Measurements from ENCODE around the gene DCAF7.

DCAF7 gene

DNA sequence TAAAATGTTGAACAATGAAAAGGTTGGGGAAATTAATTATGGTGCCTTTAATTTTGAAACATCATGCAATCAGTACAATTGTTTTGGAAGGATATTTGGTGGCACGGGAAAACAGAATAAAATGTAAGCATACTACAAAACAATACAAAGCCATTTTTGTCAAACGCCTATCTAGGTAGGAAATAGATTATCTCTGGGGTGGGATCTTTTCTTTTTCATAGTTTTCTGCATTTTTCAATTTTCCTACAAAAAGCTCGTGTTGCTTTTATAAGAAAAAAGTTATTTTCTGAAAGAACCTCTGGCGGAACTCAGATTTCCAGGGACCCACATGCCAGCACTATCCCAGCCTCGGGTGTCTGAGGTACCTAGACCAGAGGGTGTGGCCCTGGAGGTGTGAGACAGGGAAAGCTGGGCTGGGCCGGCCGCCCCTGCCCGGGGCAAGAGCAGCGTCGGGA is 71.0 kb downstream of the DCAF7 start:
- peak overlapping the region; percentile 72 for H3K4me3 ChIP-seq (ENCODE audit: low read length)
- no peak for DNase-seq (ENCODE audit: low read depth, low spot score)

DNA sequence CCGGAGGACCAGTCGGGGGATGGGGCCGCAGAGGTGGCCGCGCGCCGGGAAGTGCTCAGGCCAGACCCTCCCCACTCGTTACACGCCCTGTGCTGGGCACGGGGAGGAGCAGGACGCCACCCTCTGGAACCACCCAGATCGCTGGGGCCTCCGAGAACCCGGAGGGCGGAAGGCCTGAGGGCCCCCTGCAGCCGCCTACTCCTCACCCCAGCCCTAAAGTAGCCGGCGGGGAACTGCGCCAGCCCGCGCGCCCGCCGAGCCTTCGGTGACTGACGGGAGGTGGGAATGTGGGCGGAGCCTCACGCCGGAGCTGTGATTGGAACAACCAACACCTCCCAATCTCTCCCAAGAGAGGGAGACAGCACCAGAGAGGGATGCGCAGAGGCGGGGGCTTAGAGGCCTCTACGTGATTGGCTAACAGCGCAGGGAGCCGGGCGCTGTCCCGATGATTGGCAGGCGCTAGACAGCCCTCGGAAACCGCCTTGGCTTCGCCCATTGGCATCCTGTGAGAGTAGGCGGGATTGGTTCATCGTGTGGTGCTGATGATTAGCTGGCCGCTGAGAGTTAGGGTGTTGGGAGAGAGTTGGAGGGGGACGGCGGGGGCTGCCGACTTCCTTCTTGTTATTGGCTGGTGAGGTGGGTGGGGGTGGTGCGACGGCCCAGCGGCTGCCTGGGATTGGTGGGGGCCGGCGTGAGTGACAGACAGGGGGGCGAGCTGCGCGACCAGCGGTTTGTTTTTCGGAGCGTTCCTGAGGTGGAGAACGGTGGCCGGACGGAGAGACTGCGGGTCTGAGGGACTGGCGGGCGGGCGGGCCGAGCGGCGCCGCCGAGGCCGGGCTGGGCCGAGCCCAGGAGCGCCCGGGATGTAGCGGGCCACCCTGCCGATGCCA is 71.7 kb downstream of the DCAF7 start, which contains the start of gene MAP3K3:
TSS of gene MAP3K3 (plus strand) at position 734 of the 890 bp plus-strand sequence. CDS start 343 bp downstream, outside the sequence.
- peak within 1 kb of the TSS; percentile 72 for H3K4me3 ChIP-seq (ENCODE audit: low read length)
- peak; percentile 100 for DNase-seq (ENCODE audit: low read depth, low spot score)

DNA sequence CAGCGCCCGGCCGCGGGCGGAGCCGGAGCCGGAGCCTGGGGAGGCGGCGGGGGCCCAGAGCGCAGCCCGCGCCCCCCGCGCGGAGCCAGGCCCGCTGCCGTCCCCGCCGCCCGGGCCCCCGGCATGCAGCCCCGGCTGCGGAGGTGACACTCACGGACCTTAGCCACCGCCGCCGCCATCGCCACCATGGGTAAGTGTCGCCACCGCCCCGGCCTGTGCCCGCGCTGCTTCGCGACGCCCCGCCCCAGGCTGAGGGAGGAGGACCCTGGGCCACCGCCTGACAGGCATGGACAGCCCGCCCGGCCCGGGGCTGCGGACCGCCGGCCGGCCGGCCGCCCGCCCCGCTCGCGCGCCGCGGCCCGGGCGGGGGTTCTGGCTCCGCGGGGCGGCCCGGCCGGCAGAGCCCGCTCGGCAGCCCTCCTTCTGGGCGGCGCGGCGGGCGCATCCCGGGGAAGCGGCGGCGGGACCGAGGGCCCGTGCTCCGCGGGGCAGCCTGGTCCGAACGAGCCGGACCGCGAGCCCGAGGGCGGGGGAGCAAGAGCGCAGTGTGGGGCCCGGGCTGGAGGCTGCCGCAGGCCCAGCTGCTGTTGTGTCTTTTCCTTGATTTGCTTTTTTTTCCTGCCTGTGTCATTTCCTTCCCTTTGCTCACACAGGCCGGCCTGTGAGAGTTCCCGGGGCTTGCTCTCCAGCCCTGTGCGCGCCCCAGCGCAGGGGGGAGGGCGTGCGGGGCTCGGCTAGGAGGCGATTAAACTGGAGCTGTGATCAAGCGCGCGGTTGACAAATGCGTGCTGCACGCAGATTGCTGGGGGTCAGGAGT is 72.5 kb downstream of the DCAF7 start:
- DNase-seq (ENCODE audit: low read depth, low spot score) = no peak

DNA sequence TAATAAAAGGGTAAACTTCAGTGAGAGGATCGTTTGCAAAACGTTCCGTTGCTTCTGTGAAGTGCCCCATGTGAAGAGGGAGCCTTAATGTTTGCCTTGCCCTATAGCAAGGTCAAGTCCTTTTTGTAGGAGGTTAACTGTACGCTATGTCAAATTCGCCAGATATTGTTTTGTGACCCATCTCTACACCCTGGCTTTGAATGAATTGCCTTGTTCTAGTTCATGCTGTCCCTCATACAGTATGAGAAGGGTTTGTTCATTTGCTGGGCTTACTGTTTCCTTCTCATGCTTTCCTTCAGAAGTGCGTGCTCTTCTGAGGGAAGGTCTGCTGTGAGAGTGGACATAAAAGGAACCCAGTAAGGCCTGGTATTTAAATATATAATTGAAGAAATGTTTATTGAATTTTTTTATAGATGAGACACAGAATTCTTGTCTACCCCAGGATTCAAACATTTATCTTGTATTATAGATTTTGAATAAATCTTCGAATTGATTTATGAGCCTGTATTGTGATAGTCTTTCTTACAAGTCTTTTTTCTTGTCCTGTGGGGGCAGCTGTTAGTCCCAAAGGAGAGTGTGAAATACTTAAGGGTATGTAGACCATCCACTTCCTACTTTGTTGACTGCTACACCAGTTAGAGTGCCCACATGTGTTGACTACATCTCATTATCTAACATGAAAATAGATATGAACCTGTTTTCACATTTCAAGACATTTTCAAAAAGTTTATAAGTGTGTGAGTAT is 73.7 kb downstream of the DCAF7 start:
- peak overlapping the region; percentile 72 for H3K4me3 ChIP-seq (ENCODE audit: low read length)
- no peak for DNase-seq (ENCODE audit: low read depth, low spot score)

More for the DNA sequence above, 72.5 kb downstream of the DCAF7 start:
- peak overlapping the region; percentile 72 for H3K4me3 ChIP-seq (ENCODE audit: low read length)

DNA sequence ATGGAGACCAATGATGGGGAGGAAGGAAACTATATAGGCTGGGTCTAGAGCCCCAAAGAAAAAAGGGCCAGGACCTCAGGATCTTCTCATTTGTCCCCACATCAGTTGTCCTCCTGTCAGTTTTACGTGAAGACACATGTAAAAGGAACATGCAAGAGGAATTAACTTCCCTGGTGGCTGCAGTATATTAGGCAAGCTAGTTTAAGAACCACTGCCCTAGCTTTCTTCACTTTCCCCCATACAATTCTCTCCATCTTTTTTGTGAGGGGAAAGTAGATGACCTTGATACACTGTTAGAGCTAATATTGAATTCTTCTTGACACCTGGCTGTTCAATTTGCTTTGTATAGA is 74.2 kb downstream of the DCAF7 start:
- DNase-seq (ENCODE audit: low read depth, low spot score) = no peak
- H3K4me3 ChIP-seq (ENCODE audit: low read length) = no peak overlapping the region

DNA sequence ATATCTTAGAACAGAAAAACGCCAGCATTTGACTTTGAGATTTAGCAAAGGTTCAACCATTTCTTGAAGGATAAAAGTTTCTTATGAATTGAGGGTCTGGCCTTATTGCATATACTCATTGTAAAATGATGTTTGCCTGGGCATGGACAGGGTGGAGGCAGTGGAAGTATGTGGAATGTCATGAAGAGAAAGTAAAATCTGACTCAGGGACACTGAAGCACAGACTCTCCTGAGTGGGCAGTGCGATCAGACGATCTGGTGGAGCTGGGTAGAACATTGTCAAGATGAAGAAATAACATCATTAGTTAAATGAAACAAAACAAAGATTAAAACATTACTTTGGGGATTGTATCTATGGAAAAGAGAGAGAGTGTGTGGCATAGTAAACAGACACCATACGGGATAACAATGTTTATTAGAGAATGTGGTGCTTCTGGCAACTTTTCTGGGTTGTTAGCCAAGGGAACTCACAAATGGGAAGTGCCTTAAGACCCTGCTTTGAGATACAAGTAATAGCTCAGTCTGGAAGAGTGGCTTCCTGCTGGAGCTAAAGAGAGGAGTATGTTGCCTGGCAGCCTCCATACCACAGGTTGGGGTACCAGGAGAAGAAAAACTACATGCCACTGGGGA is 76.4 kb downstream of the DCAF7 start:
- no peak for DNase-seq (ENCODE audit: low read depth, low spot score)
- no peak overlapping the region for H3K4me3 ChIP-seq (ENCODE audit: low read length)

DNA sequence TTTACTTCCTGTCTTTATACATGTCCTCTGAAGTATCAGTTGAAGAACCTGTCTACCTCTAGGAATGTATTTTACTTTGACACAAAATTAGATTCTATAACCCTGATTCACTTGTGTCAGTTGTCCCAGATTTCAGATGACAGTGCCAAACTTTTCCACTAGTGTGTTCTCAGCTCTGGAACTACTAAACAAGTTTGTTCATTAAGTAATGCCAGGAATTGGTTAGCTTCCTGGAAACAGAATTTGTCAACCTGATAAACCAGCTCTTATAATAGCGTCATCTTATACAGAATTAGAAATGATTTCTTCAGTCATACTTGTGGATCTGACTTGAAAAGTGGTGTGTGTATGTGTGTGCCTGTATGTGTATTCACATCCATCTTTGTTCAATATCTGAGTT is 79.3 kb downstream of the DCAF7 start:
- DNase-seq (ENCODE audit: low read depth, low spot score) = no peak
- H3K4me3 ChIP-seq (ENCODE audit: low read length) = no peak overlapping the region

DNA sequence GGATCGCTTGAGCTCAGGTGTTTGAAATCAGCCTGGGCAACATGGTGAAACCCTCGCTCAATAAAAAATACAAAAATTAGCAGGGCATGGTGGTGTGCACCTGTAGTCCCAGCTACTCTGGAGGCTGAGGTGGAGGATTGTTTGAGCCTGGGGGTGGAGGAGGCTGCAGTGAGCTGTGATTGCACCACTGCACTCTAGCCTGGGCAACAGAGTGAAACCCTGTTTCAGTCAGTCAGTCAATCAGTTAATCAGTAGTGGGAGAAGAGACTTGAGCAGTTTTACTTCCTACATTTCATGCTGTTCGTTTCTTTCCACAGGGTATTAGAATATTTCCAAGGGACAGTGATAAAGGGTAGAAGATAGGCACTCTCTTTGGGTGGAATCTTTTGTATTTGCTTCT is 80.8 kb downstream of the DCAF7 start:
- DNase-seq (ENCODE audit: low read depth, low spot score) = no peak
- H3K4me3 ChIP-seq (ENCODE audit: low read length) = no peak overlapping the region

DNA sequence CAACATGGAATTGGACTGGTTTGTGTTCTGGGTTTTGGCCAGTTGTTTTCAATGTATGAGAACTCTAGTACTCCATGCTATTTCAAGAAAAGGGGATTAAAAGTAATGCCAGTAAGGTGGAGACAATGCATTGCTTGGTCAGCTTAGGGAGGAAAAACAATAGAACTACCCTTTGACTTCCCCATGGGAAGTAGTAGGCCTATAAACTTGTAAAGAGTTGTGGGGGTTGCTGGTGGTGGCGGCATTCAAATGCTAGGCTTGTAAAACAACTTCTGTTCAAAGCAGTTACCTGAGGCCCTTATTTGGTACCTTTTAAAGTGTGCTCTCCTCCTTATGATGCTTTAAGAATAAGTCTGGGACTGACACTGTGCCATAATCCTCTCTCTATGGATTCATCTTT is 81.3 kb downstream of the DCAF7 start:
- no peak for DNase-seq (ENCODE audit: low read depth, low spot score)
- H3K4me3 ChIP-seq (ENCODE audit: low read length) = no peak overlapping the region

DNA sequence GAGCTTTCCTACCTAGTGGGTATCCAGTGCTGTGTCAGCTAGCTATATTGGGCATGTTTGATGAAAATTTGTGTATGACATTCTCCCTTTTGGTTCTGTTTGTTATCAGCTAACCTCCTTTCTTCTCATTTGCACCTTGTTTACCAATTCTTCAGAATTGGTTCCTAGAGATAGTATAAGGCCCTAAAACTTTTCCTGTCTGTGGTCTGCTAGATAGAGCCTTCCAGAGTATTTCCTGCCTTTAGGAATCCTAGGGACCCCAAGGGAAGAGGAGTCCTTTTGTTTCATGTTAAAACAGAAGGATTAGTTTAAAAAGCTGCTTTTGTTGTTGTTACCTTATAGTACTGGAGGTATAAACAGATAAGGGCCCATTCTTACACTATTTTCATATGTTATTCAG is 83.5 kb downstream of the DCAF7 start:
- DNase-seq (ENCODE audit: low read depth, low spot score) = no peak
- no peak overlapping the region for H3K4me3 ChIP-seq (ENCODE audit: low read length)

DNA sequence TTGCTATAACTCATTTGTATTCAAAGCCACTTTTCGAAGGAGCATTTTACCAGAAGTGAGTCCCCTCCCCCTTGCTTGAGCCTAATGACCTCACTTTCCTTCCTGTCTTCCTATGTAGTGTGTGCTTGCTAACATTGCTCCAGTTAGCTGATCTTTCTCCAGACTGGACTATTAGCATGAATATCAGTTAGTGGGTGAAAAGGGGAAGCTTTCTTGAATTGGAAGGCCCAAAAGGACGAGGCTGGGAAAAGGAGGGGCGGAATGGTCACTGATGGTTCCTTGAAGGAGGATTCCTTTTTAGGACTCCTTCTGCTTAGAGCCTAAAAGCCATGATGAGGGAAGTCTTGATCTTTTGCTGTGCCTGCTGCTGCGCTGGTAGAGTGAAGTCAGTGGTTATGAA is 83.9 kb downstream of the DCAF7 start:
- H3K4me3 ChIP-seq (ENCODE audit: low read length) = no peak overlapping the region
- no peak for DNase-seq (ENCODE audit: low read depth, low spot score)

DNA sequence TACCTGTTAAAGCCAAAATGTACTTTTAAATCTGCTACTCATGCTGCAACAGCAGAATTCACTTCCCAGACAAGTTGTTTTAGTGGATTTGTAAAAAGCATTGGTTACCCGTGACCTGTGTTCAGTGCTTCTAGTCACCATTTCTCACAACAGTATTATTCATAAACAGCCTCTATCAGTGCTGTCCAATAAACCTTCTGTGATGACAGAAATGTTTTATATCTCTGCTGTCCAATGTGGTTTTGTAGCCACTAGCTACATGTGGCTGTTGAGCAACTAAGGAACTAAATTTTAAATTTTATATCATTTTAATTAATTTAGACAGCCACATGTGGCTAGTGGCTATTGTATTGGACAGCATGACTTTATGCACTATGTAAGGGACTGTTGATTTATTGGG is 84.5 kb downstream of the DCAF7 start:
- no peak overlapping the region for H3K4me3 ChIP-seq (ENCODE audit: low read length)

DNA sequence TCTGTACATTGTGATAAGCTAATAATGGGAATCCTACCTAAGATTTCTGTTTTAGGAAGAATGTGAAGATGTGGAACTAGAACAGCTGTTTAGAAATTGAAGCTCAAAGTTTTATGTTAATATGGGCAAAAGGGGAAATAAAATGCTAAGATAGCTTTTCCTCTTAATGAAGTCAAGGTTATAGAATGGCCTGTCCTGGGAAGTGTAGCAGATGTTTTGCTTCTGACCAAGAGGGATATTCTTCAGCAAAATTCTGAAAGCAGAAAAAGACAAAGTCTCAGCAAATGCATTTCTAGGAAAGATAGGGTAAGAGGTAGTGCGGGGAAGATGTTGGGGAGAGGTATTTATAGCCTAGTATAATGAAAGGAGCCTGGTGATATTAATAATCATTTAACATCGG is 85.0 kb downstream of the DCAF7 start:
- DNase-seq (ENCODE audit: low read depth, low spot score) = no peak
- no peak overlapping the region for H3K4me3 ChIP-seq (ENCODE audit: low read length)

More for the DNA sequence above, 84.5 kb downstream of the DCAF7 start:
- DNase-seq (ENCODE audit: low read depth, low spot score) = no peak

DNA sequence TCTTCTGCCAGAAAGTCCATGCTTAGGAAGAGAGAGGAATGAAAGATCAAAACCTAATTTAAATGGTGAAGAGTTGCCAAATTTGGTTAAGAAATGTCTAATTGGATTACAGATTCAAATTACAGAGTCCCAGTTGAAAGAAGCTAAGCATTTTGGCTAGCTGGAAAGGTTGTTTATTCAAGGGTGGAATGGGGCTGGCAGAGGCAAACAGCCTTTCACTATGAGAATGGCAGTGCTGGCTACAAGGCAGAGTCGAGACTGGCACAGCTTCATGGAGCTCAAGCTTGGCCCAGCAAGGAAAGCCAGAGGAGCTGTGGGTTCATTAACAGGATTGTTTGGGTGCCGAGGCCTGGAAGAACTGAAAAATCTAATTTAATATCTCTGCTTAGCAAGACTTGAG is 85.5 kb downstream of the DCAF7 start:
- DNase-seq (ENCODE audit: low read depth, low spot score) = no peak
- H3K4me3 ChIP-seq (ENCODE audit: low read length) = no peak overlapping the region

DNA sequence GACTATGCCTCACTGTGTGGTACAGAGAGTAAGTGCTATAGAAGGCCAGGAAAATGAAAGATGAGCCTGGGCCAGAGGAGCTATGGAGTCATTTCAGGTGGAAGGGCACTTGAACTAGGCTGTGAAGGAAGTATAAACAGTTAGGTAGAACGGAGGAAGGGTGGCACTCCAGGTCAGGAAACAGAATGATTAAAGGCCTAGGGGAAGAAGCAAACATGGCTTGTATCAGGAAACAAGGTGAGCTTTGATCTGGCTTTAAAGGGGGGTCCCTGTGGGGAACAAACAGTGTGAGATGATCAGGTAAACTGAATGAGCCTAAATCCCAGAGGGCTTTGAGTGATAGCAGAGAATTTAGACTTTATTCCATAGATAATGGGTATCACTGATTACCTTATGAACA is 88.8 kb downstream of the DCAF7 start:
- no peak overlapping the region for H3K4me3 ChIP-seq (ENCODE audit: low read length)
- no peak for DNase-seq (ENCODE audit: low read depth, low spot score)

DNA sequence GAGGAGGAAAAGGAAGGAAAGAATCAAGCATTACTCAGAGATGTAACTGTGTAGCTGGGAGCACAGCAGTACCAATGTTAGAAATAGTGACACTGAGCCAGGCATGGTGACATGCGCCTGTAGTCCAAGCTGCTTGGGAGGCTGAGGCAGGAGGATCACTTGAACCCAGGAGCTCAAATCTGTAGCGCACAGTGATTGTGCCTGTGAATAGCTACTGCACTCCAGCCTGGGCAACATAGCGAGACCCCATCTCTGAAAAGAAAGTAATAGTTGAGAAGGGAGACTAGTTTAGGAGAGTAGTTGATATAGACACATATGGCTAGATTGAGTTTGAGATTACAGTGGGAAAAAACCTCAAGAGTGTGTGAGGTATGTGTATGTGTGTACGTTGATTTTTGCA is 89.8 kb downstream of the DCAF7 start:
- no peak for DNase-seq (ENCODE audit: low read depth, low spot score)
- no peak overlapping the region for H3K4me3 ChIP-seq (ENCODE audit: low read length)

DNA sequence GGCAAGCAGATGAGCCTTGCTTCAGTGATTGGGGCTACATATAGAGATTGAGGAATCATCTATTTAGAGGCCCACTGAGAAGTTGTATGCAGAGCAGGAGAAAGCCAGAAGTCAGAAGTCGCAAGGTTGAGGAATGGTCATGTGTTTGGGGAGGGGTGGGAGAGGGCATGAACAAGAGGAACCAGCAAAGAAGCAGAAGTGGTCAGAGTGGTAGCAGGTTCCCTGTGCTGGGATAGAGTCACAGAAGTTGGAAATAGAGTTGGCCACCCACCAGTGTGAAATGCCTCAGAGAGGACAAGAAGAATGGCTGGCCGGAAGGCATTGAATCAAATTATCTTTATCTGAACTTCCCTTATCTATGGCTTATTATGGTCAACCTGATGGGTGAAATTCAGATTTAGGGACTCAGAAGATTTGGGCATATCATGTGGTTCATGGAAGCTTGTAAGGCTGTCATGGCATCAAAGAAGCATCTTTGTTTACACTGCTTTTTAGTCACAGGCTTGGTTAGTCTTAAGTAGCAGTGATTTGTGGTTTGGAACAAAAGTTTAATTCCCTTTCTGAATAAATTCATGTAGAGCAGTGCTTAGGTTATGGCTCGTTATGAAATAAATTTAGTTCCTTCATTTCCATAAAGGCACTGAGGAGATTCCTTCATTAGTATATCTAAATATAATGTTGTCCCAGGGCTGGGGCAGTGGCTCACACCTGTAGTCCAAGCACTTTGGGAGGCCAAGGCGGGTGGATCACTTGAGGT is 91.6 kb downstream of the DCAF7 start:
- no peak overlapping the region for H3K4me3 ChIP-seq (ENCODE audit: low read length)
- DNase-seq (ENCODE audit: low read depth, low spot score) = no peak
